GM12801 (cell line): ENCODE results near the gene RALA.

ENCODE experiments used
- CTCF ChIP-seq: IDR thresholded peaks from one replicate; pipeline ENCODE4 v1.5.1; 2011; ENCODE audit warnings: control low read depth; ENCODE audit not compliant: insufficient read length; ENCODE audit errors: extremely low read depth

RALA gene

GRCh38 chr7:39633563-39634477 is 10.4 kb downstream of the RALA start:
- no peak for TF ChIP-seq CTCF

GRCh38 chr7:39634478-39634805 is 11.1 kb downstream of the RALA start:
- TF ChIP-seq CTCF: no peak

- TF ChIP-seq CTCF: no peak
These were observed 14.0 kb downstream of the RALA start for GRCh38 chr7:39637400-39637799.

GRCh38 chr7:39637963-39638485 is 14.7 kb downstream of the RALA start:
- TF ChIP-seq CTCF: no peak

- no peak for TF ChIP-seq CTCF
These were observed 19.5 kb downstream of the RALA start for GRCh38 chr7:39642896-39643295.

- TF ChIP-seq CTCF: no peak
These were observed 20.8 kb downstream of the RALA start for GRCh38 chr7:39644170-39644569.

GRCh38 chr7:39645482-39646407 is 22.4 kb downstream of the RALA start:
- no peak for TF ChIP-seq CTCF
